ENCODE results near the gene FHIT.

The FHIT gene

GRCh38 chr3:59717679-59718205, 1533.5 kb downstream of the FHIT start:
- DNase-seq (ENCODE audit: low read depth in 2 of 2): no peak
- no peak overlapping the region for H3K4me3 ChIP-seq (replicated peaks in 1 of 2; ENCODE audit: low read depth in 2 of 2, low read length in 2 of 2)
- no peak for TF ChIP-seq CTCF (IDR thresholded peaks at IDR 0.05; ENCODE audit: low read depth, low read length)

GRCh38 chr3:59714066-59714465, 1537.2 kb downstream of the FHIT start:
- no peak for DNase-seq (ENCODE audit: low read depth in 2 of 2)
- H3K4me3 ChIP-seq (replicated peaks in 1 of 2; ENCODE audit: low read depth in 2 of 2, low read length in 2 of 2): no peak overlapping the region
- TF ChIP-seq CTCF (IDR thresholded peaks at IDR 0.05; ENCODE audit: low read depth, low read length): no peak

- TF ChIP-seq CTCF (IDR thresholded peaks at IDR 0.05; ENCODE audit: low read depth, low read length): no peak
- DNase-seq (ENCODE audit: low read depth in 2 of 2): no peak
- H3K4me3 ChIP-seq (replicated peaks in 1 of 2; ENCODE audit: low read depth in 2 of 2, low read length in 2 of 2): no peak overlapping the region
Measured at GRCh38 chr3:59710554-59710953, 1540.7 kb downstream of the FHIT start.

GRCh38 chr3:59709702-59710553, 1541.3 kb downstream of the FHIT start:
- TF ChIP-seq CTCF (IDR thresholded peaks at IDR 0.05; ENCODE audit: low read depth, low read length): no peak
- DNase-seq (ENCODE audit: low read depth in 2 of 2): no peak
- H3K4me3 ChIP-seq (replicated peaks in 1 of 2; ENCODE audit: low read depth in 2 of 2, low read length in 2 of 2): no peak overlapping the region

GRCh38 chr3:59708202-59708601, 1543.0 kb downstream of the FHIT start:
- H3K4me3 ChIP-seq (replicated peaks in 1 of 2; ENCODE audit: low read depth in 2 of 2, low read length in 2 of 2): no peak overlapping the region
- no peak for TF ChIP-seq CTCF (IDR thresholded peaks at IDR 0.05; ENCODE audit: low read depth, low read length)
- no peak for DNase-seq (ENCODE audit: low read depth in 2 of 2)

- no peak for TF ChIP-seq CTCF (IDR thresholded peaks at IDR 0.05; ENCODE audit: low read depth, low read length)
- DNase-seq (ENCODE audit: low read depth in 2 of 2): no peak
- no peak overlapping the region for H3K4me3 ChIP-seq (replicated peaks in 1 of 2; ENCODE audit: low read depth in 2 of 2, low read length in 2 of 2)
Measured at GRCh38 chr3:59704292-59704691, 1547.0 kb downstream of the FHIT start.

All from cardiac fibroblast (primary cell).